Activated naive CD4-positive, alpha-beta T cell treated with Interleukin-2 at 50 U/mL for 16 hours (primary cell): ENCODE data around the gene CCDC82.

Experiments
- DNase-seq: peaks from one replicate; pipeline ENCODE4 v3.0.0-alpha.2; 2020

Gene CCDC82

GRCh38 chr11:96328395-96329010 is 61.2 kb downstream of the CCDC82 start:
- DNase-seq: no peak

GRCh38 chr11:96326959-96327358 is 62.8 kb downstream of the CCDC82 start:
- DNase-seq: no peak

GRCh38 chr11:96324912-96325311 is 64.8 kb downstream of the CCDC82 start:
- no peak for DNase-seq

GRCh38 chr11:96323642-96323985 is 66.1 kb downstream of the CCDC82 start:
- DNase-seq: no peak

- DNase-seq: no peak
These were observed 66.7 kb downstream of the CCDC82 start for GRCh38 chr11:96322775-96323641.

GRCh38 chr11:96321091-96321490 is 68.6 kb downstream of the CCDC82 start:
- DNase-seq: no peak

- no peak for DNase-seq
These were observed 69.6 kb downstream of the CCDC82 start for GRCh38 chr11:96319898-96320656.

- no peak for DNase-seq
These were observed 70.9 kb downstream of the CCDC82 start for GRCh38 chr11:96318850-96319249.

- DNase-seq: no peak
These were observed 71.3 kb downstream of the CCDC82 start for GRCh38 chr11:96318399-96318798.

- DNase-seq: no peak
These were observed 71.7 kb downstream of the CCDC82 start for GRCh38 chr11:96317985-96318384.

GRCh38 chr11:96317571-96317970 is 72.1 kb downstream of the CCDC82 start:
- no peak for DNase-seq

- DNase-seq: no peak
These were observed 72.8 kb downstream of the CCDC82 start for GRCh38 chr11:96316869-96317268.

GRCh38 chr11:96315476-96315875 is 74.2 kb downstream of the CCDC82 start:
- DNase-seq: no peak

GRCh38 chr11:96314326-96315020 is 75.2 kb downstream of the CCDC82 start:
- DNase-seq: no peak

- no peak for DNase-seq
These were observed 76.5 kb downstream of the CCDC82 start for GRCh38 chr11:96313163-96313562.

- no peak for DNase-seq
These were observed 78.6 kb downstream of the CCDC82 start for GRCh38 chr11:96311120-96311568.

- no peak for DNase-seq
These were observed 79.5 kb downstream of the CCDC82 start for GRCh38 chr11:96310236-96310635.

- no peak for DNase-seq
These were observed 80.1 kb downstream of the CCDC82 start for GRCh38 chr11:96309643-96310017.

- DNase-seq: no peak
These were observed 80.6 kb downstream of the CCDC82 start for GRCh38 chr11:96309016-96309642.

- DNase-seq: no peak
These were observed 82.0 kb downstream of the CCDC82 start for GRCh38 chr11:96307776-96308140.

- DNase-seq: no peak
These were observed 82.6 kb downstream of the CCDC82 start for GRCh38 chr11:96306933-96307775.

GRCh38 chr11:96306600-96306932 is 83.1 kb downstream of the CCDC82 start:
- no peak for DNase-seq
